ENCODE measurements around the gene TOPBP1.

DNA sequence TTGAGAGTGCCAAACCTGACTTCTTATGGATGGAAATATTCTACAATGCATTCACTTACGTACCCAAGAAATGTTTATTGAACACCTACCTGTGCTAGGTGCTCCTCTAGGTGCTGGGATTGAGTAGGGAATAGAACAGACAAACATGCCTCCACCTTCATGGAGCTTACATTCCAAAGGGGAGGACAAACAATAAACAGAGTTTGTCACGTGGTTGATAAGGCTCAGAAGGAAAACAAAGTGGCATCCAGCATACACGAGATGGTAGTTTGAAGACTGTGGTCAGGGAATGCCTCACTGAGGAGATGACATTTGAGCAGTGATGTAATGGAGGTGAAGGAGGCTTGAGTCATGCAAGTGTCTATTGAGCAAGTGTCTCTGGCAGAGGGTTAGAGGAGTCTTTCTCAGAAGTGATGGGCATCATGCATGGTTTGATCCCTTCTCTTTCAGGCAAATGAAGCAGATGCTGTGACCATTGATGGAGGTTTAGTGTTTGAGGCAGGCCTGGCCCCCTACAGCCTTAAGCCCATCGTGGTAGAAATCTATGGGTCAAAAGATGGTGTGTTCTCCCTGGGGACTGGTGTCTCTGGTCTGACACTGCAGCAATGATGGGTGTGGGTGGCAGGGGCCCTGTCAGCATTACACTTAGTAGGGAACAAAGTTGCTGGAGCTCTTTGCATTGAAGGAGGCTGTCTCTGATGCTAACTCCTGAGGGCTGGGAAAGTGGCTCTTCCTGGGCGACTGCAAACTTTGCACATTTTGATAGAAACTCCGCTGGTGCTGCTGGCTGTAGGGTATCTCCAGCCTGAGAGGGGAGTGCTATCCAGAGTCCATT is 29.7 kb upstream of the TOPBP1 start:
- TF ChIP-seq, protein P1, sequence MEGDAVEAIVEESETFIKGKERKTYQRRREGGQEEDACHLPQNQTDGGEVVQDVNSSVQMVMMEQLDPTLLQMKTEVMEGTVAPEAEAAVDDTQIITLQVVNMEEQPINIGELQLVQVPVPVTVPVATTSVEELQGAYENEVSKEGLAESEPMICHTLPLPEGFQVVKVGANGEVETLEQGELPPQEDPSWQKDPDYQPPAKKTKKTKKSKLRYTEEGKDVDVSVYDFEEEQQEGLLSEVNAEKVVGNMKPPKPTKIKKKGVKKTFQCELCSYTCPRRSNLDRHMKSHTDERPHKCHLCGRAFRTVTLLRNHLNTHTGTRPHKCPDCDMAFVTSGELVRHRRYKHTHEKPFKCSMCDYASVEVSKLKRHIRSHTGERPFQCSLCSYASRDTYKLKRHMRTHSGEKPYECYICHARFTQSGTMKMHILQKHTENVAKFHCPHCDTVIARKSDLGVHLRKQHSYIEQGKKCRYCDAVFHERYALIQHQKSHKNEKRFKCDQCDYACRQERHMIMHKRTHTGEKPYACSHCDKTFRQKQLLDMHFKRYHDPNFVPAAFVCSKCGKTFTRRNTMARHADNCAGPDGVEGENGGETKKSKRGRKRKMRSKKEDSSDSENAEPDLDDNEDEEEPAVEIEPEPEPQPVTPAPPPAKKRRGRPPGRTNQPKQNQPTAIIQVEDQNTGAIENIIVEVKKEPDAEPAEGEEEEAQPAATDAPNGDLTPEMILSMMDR (IDR thresholded peaks at IDR 0.05), result no peak
- no peak for TF ChIP-seq POLR2A (IDR thresholded peaks at IDR 0.05)
